HG03139 (cell line): Measurements from ENCODE around the gene FAM163B.

Source experiments
- ATAC-seq: cut with Tn5 transposase; IDR thresholded peaks from one replicate; pipeline ENCODE4 v1.9.1; 2021; ENCODE audit not compliant: unreplicated experiment

The FAM163B gene

DNA sequence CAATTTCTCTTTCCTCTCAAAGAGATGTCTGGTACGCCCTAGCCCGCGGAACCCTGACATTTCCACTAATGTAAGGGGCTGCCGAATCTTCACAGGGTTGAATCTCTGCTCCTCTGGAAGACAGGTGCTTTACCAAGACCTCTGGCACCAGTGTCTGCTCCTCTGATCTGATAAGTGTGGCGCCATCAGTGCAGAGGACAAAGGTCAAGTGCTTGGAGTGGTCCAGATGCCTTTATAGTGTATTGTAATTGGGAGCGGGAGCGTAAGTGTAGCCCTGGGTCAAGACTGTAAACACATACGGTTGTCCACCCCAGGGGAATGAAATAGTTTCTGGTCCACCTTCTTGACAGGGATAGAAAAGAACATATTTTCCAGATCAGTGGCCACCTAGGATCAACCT lies 57.0 kb downstream of the FAM163B start:
- ATAC-seq: no peak

DNA sequence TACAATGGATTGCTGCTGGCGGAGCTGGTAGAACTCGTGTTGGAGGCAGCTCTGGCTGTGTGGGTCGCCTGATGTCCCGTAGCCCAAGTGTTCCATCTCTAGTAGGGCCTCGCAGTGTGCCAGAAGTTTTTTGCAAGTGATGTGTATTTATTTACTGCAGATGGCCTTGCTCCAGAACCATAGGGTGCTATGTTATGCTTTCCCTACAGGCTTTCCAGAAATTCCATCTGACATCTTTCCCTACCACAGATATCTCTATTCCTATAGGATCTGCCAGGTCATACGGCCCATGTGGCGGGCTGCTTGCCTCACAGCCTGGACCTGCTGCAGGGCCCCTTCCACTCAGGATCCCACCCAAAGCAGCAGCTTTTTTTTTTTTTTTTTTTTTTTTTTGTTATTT lies 57.7 kb downstream of the FAM163B start:
- ATAC-seq: no peak

DNA sequence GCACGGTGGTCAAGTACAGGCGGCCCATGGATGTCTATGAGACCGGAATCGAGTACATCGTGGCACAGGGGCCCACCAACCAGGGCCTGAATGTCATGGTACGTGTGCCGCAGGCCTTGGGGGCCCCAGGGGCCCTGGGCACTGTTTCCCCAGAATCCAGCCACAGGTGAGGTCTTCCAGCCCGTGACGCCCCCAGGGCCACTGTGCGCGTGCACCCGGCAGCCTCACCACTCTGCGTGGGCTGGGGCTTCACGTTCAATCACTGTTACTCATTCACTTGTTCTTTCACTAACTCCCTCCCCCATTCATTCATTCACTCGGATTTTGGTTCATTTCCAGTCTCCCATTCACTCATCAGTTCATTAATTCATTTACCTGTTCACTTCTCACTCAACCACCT lies 62.1 kb downstream of the FAM163B start:
- no peak for ATAC-seq

DNA sequence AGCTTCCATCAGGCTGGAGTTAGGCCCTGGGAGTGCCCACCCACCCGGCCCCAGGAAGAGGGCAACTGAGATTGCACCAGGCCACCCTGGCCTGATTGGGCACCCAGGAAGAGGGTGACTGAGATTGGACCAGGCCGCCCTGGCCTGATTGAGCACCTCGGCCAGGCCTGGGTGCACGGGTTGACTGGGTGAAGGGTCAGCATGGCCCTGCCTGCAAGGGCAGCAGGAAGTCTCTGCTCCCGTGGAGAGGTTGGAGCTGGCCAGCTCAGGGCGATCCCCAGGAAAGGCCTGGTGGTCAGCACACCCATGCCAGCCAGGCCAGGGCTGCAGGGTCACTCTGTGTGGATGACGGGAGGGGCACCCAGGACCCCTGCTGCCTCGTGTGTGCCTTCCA lies 62.9 kb downstream of the FAM163B start:
- ATAC-seq: no peak

DNA sequence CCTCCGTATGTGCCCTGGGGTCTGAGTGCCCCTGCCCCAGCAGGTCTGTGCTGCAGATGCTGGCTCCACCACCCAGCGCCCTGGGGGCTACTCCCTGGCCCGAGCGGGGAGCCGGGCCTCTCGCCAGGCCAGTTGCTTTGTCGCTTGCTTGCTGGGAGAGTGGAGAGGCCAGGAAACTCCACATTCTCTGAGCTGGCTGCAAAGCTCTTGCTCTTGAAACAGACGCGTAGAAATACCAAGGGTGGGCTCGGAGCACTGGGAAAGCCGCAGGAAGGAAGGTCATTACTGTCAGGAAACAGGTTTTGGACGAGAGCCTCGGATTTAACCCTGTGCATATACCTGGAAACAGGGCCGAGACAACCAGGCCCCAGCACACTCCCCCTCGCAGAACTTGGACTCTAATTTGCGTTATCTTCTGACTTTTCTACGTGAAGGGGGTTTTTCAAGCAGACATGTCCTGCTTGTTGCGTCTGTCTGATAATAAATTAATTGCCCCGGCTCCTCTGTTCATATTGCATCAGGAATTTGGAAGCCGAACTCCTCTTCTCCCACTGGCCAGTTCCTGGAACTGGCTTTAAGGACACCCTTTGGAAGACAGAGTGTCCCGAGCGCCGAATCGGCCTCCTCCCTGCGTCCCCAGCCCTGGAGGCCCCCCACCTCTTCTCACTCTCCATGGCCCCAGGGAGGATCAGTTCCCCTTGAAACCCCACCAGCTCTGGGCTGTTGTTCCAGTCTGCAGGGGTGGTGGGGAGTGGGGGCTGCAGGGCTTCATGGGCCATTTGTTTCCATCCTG lies 63.5 kb downstream of the FAM163B start:
- ATAC-seq: no peak

DNA sequence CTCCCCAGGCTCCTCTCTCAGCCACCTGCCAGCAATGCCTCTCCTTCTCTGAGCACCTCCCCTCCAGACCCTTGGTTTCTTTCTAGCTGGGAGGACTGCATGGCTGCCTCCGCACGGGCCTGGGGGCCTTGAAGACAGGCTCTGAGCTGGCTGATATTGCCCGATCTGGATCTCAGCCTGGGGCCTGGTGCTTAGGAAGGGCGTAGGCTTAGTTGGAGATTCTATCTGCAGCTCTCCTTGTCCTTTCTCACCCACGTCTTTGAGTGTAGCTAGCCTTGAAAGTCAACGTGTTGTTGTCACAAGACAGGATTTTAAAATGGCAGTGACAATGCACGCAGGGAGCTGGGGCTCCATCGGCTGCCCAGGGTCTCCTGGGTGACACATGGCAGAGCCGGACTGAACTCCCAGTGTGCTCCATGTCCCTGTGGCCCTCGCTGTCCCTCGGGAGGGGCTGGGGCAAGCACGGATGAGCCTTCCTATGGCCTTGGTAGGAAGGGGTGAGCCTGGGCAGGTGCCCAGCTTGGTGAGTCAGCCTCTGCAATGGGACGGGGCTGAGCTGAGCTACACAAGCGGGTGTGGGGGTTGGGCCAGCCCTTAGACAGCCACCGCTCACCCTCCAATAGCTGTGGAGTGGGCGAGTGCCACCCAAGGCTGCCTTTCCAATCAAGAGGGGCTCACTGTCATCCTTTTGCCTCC lies 65.3 kb downstream of the FAM163B start:
- ATAC-seq: no peak

DNA sequence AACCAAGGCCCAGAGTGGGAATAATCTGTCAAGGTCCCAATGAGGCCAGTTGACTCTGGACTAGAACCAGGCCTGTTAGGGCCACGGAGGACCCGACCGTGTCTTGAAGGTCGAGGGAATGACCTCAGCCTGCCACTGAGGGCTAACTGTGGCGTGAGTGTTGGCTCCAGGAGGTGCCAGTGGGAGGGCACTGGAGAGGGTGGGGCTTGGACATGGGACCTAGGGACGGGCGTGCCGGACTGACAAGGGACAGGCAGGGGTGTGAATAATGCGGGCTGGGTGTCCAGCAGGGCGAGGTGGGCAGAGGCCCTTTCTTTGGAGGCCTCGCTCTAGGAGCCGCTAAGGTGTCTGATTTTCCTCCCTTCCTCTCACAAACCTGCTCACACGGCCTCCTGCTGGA lies 67.2 kb downstream of the FAM163B start:
- no peak for ATAC-seq

DNA sequence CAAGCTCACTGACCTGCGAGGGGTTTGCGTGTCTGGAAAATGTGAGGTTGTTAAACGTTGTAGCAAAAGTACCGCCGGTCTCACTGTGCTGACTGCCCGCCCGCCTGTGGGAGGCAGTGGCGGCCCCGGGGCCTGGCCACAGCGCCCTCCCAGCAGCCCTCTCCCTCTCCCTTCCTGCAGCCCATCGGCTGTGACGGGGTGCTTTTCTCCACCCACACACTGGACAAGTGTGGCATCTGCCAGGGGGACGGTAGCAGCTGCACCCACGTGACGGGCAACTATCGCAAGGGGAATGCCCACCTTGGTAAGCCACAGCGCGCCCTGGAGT lies 68.5 kb downstream of the FAM163B start:
- no peak for ATAC-seq

DNA sequence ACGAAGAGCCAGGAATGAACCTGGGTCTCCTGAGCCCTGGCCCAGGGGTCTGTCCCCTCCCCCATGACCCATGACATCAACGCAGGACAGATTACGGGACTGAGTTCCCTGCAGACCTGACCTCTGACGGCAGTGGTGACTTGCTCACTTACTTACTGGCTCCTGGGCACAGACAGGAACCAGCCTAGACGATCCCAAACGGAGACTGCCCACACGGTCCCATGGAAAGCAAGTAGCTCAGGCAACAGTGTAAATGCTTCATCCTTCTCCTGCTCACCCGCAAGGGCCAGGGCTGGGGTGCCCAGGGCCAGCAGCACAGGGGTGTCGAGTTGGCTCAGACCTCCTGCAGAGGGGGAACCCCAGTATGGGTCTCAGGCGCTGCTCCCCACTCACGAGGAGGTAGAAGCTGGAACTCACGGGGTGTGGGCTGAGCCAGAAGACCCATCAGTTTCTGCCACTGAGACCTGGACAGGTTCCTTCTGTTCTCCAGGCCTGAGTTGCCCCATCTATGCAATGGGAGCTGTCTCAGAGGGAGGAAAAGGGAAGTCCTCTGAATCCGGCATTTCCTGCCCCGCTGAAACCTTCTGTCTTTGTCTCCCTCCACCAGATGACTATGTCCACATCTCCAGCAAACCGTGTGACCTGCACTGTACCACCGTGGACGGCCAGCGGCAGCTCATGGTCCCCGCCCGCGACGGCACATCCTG lies 69.0 kb downstream of the FAM163B start:
- ATAC-seq: no peak

DNA sequence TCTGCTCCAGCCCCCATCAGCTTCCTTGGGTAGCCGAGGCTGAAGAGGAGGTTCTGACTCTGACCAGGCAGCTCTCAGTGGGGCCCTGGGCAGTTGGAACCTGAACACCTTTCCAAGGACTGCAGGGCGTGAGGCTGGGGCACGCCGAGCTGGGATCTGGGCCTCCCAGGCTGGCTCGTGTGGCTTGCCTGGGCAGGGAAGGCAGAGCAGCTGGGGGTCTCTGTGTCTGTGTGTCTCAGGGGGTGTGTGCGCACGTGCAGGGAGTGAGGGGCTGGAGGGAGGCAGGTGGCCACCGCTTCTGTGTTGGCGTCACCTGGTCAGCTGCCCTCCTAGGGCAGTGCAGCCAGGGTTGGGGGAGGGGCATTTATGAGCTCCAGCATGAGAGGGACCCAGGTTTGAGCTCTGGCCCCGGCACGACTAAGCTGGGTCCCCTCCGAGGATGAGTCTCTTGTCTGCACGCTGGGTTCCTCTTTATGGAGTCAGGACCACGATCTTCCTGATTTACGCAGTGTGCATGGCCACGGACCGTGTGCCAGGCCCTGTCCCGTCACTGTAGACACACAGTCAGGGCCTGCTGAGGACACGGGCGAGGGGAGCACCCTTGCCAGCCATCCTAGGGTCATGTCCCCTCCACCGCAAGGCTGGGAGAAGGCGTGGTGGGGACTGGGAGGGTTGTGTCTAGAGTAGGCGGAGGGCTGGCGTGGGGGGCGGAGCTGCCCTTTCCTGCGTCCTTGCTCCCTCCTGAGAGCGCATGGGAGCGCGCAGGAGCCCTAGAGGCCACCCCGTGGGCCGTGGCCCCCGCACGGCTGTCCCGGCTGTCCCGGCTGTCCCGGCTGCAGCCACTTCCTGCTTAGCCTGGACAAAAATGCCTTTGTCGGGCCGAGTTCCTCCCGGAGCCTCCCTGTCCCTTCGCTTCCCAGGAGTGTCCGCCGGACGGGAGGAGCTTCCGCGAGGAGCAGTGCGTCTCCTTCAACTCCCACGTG lies 70.0 kb downstream of the FAM163B start:
- no peak for ATAC-seq

DNA sequence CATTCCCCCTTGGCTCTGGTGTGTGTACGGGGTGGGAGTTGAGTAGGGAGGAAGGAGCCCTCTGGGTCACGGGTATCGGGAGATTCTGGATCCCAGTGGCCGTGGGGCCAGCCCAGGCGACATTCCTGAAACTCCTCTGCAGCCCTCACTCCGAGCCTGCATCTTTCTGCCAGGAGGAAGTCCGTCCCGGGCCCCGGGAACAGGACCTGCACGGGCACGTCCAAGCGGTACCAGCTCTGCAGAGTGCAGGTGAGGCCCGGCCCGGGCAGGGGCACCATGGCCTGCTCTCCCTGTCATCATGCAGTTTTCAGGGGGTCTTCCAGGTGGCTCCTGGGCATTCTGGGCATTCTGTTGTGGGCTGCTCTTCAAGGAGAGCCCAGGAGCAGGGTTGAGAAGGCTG lies 71.0 kb downstream of the FAM163B start:
- no peak for ATAC-seq

DNA sequence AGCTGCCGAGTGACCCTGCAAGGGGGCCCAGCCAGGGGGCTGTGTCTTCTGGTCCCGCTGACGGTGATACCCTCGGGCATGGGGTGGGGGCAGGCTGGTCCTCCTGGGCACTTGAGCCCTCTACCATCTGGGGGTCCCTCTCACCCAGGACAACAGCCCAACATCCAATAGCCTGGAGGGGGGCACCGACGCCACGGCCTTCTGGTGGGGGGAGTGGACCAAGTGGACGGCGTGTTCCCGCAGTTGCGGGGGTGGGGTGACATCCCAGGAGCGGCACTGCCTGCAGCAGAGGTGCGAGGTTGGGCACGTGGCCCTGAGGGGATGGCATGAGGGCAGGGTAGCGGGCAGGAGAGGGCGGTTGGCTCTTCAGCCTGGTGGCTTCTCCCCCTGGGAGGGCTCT lies 71.9 kb downstream of the FAM163B start:
- ATAC-seq: no peak

DNA sequence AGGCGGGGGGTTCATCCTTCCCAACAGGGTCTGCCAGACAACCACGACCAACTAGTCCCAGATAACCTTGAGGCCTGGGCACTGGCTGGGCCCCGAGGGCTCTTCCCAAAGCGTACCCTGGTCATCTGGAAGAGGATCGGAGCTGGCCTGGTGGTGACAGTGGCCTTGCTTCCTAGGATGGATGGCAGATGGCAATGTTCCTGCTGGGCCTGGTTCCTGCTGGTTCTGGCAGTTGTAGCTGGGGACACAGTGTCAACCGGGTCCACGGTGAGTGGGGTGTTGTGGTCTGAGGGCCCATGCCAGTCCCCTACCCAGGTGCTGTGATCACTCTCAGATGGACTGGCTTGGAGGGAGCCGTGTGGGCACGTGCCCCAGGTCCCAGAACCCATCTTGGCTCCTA lies 72.7 kb downstream of the FAM163B start:
- ATAC-seq: no peak

DNA sequence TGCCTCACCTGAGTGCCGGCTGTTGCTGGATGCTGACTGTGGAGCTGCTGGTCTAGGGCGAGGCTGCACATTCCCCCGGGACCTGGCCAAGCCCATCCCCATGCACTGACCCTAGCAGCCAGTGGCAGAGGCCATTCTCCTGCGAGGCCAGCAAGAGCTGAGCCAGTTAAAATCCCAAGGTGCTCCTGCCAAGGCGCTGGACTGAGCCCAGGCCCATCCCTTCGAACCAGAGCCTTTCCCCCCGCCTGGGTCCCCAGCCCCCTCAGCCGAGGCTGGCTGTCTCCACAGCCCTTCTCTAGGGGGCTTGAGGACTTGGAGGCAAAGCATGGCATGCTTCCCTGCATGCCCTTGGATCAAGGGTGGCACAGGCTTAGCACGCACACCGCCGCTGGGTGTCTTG lies 73.1 kb downstream of the FAM163B start:
- no peak for ATAC-seq

DNA sequence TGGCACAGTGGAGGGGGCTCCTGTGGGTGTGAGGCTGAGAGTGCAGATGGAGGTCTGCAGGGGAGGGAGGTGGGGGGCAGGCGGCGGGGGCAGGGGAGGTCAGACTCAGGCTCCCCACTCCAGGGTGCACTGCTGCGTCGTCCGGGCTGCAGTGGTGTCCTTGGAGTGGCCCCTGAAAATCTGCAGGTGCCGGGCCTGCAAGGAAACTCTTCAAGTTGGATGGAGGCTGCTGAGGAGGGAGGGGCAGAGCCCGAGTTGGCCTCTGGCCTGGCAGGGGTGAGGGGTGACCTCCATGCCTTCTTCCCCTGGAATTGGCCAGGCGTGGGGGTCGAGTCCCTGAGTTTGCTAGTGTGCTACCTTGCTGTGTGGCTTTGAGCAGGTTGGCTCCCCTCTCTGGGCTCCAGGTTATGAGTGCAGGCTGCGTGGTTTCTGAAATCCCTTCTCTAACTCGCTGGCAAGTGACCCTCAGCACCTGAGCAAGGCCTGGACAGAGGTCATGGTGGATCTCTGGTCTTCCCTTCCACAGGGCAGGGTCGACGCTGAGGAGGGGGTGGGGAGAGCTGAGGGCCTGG lies 73.8 kb downstream of the FAM163B start:
- no peak for ATAC-seq

DNA sequence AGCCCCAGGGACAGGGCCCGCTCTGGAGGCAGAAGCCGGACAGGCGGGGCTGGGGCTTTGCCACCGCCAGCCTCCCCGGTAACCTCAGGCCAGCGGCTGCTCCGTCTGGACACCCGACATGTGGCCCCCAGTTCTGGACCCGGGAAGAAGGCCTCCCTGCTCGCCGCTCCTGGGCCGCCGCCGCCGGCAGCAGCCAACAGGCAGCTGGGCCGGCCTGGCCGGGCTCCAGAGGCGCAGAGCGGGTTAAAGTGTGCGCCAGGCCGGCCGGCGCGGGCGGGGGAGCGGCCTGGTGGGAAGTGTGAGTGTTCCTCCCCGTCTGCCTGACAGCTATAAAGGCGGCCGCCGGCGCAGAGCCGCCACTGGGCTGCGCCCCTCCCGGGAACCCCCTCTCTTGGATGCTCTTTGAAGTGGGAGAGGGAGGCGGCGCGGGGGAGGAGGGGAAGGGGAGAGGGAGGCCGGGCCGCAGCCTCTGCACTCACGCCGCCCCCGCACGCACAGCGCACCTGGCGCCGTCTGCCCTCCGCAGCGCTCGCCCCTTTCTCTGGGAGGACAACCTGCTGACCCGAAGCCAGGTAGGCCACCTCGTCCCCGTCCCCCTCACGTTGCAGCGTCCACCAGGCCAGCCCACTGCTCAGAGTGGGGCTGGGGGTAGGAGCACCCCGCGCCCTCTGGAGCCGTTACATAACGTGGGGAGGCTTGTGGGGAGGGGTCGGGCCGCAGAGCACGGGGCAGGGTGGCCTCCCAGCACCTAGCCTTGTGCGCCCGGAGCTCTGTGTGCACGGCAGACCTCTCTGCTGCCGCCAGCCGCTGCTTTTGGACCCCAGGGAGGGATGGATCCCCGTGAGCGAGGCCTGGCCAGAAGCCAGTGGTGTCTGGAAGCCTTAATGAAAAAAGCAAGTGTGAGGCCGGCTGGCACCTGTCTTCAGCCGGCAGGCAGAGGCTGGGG lies 74.6 kb downstream of the FAM163B start, which contains the start of gene ADAMTSL2:
Gene ADAMTSL2, plus strand, starts transcription at position 359 of the 946 bp plus-strand sequence. CDS start 2,009 bp downstream, outside the sequence.
- ATAC-seq: no peak

DNA sequence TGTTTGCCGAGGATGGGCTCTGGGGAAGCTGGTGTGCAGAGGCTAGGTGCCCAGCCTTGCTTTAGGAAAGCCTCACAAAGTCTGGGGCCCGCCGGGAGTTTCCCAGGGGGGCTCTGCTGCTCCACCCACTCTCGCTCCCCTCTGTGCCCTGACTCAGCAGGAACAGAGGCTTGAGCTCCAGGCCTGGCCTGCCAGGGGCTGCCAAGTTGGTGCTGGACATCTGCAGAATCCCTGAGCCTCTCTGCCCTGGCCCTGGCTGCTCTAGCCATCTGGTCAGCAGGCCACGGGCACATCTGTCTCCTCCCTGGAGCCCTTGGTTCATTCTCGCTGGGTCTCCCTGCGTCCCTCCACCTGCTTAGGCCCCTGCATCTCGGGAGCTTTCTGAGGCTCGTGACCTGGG lies 75.3 kb downstream of the FAM163B start:
- no peak for ATAC-seq

DNA sequence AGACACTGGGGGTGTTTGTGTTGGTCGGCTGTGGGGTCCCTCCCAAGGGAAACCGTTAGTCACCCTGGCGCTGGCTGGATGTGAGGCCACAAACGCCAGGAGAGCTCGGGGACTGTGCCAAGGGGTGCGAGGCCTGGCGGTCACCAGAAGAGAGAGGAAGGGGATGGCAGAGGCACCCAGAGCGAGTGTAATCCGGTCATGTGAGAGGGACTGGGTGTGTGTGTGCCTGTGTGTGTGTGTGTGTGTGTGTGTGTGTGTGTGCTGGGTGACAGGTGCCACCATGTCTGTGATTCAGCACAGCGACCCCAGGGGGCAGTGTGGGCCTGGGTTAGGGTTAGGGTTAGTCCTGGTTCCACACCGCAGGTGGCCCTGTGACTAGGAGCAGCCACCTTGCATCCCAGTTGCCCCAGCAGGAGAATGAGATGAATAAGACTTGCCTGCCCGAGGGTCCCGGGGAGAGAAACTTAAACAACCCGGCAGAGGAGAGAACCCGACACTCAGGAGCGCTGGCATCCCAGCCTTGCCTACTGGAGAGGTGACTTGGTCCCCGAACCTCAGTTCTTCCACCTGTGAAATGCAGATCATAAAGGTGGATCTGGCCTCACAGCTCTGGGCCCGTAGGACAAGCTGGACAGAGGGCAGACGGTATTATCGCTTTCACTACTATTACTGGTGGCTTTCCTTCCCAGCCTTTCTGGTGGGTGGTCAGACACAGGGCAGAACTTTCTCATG lies 76.1 kb downstream of the FAM163B start:
- ATAC-seq: no peak

DNA sequence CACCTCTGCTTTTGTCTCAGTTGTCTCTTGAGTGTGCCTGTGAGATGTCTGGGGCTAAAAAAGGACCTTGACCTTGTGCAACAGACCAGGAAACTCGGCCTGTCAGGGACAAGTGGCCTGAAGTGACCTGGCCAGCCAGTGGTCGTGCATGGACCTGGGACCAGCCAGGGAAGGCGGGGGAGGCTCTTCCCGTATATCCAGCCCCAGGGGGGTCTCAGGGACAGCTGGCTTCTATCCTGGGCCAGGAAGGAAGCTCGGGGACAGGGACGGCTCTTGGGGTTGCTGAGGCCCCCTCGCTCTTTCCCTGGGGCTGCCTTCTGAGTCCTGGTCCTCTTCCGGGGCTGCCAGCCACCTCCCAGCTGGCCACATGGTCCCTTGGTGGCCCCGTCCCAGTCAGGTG lies 77.9 kb downstream of the FAM163B start:
- ATAC-seq: no peak
